Activated CD8-positive, alpha-beta memory T cell treated with anti-CD3 and anti-CD28 coated beads, Interleukin-2, amount 50 U/mL, for 1 hour (primary cell): ENCODE measurements around the gene GNG12.

Experiments
- DNase-seq: peaks from one replicate; pipeline ENCODE4 v3.0.0-alpha.2; 2020; ENCODE audit errors: extremely low read depth

Gene GNG12

DNA sequence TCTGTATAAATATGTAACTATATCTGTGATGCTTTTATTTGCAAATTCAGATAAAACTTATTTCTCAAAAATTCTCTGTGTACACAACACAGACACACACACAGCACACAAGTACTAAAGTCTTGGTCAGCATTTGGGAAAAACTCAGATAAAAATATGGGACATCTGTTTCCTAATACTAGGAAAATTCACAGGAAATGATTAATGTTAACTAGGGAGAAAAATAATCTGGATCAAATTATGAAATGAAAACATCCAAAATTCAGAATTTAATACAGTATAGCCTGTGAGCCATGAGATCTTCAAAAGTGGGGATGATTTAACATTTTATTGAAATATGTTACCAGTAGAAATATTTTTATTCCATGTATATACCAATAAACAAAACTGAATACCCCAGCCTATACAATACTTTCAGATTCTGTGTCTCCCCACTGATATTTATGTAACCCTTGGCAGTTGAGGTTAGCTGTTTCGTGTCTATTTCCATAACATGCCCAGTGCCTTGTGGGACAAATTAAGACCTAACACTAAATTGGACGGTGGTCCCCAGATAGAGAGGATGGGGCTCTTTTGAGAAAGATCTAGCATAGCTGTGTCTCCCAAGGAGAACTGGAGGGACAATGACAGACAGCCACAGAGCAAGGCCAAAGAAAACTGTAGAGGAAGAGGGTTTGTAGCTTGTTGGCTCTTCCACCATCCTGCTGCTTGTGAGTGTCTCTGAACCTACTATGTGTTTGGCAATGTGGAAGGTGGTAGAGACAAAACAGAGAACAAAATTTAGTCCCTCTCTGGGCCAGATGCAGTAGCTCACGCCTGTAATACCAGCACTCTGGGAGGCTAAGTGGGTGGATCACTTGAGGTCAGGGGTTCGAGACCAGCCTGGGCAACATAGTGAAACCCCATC, 47.2 kb downstream of the GNG12 start:
- DNase-seq: no peak

DNA sequence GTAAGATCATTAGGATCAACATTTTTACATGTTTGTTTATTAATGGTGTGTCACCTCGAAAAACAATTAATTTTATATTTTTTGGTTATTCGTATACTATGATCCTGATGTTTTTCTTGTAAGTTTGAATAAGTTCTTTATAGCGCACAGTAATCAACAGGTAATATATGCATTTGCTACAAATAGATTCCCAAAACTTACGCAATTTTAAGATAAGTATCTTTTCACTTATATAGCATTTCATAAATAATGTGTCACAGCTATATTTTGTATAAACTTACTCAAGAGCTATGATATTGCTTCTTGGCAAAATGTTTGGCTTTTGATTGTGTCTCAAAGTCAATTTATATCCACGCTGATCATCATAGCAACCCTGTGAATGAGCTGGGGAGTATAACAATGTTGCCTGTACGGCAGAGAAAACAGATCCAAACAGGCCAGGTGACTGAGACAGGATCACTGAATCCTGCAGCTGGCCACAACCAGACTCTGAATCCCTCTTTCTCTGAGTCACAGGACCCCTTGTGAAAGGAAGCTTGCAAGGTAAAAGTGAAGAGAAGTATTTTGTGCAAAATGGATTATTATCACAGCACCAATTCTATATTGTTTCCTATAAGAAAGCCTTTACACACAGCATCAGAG, 48.6 kb downstream of the GNG12 start:
- no peak for DNase-seq

DNA sequence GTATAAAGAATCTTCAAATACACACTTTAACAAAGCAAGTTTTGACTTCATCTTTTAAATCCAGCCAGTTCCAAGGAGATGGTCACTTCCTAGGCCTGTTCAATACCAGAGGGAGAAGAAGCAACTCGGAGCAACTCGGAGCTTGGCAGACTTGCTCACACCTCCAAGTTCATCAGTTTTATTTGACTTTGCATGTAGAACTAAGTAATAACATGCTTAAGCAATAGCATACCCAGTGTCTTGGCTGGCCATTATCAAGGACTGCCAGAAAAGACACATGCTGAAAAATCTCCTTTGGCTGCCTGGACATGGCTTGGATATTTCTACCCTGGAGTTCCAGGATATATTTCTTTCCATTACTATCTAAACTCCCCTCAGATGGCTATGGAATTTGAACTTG, 52.6 kb downstream of the GNG12 start:
- DNase-seq: no peak

DNA sequence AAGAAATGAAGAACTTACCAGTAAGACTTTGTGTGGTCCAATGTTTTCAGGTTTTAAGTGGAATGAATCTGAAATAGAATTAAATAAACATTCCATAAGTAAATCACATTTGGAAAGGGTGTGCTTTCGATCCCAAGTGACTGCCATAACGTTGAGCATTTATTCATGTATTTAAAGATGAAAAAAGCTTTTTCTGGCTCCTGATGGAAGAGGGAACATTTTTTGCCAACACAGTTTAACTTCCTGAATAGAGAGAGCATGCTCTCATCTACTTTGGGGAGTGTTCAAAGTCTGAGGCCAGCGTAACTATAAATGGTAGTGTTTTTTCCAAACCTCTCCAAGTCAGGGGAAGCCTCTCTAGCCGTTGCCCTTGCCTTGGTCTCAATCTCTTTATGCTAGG, 55.8 kb downstream of the GNG12 start:
- DNase-seq: no peak

DNA sequence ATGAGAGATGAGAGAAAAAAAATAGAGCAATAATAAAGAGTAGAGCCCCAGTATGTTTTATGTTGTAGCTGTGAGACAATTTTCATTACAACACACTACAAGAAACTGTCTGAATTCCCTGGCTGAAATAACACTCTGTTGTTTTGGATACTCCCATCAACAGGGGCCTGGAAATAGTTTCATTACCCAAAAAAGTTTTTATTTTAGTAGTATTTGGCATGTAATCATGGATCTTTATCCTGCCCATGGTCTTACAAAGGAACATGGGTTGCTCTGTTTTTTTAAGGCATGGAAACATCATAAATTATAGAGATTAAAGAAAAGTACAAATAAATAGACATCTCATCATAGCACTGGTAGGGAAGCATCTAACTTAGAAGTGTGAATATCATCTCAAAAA, 56.3 kb downstream of the GNG12 start:
- no peak for DNase-seq

DNA sequence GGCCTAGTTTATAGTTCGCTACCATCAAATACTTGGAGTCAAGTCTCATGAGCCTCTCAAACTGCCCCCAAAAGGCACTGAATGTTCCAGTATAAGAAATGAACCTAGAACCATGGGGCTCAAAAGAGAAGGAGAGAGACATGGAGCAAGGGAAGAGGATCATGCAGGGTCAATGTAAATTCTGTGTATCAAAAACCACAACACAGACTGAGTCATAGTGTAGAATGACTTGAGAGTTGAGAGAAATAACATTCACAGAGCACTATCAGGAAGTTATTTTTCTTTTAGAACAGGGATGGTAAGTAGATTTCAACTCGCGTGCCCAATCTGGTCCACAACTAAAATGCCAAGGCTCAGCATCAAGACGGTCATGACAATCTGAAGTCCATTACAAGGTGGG, 59.8 kb downstream of the GNG12 start:
- no peak for DNase-seq

DNA sequence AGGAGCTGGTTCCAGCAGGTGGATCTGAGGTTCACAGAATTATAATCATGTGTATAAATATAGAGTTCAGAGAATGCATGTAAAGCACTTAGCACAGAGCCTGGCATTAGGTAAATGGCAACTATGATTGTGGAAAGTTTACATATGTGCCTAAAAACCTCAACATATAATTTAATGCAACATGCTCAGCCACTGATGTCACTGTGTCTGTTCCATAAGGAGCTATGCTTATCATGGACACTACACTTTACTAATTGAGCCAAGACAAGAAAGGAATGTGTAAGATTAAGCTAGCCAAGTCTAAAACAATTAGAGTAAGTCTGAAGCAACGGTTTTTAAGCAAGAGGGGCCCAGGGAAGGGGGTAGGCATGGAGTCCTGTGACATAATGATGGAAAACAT, 61.5 kb downstream of the GNG12 start:
- no peak for DNase-seq

DNA sequence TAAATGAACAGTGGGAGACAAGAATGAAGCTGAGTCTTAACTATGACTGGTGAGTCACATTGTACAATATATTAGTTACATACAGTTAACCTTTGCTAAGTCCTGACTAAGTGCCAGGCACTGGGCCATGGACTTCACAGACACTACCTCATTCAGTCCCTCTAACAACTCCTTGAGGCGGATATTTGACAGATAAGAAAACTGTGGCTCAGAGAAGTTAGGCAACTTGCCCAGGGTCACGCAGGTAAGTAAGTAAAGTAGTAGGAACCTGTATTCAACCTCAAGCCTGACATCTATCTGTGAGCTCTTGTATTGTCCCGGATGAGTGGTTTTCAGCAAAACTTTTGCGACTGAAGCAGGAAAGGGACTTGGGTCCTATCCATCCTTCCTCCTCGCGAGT, 62.1 kb downstream of the GNG12 start:
- no peak for DNase-seq

DNA sequence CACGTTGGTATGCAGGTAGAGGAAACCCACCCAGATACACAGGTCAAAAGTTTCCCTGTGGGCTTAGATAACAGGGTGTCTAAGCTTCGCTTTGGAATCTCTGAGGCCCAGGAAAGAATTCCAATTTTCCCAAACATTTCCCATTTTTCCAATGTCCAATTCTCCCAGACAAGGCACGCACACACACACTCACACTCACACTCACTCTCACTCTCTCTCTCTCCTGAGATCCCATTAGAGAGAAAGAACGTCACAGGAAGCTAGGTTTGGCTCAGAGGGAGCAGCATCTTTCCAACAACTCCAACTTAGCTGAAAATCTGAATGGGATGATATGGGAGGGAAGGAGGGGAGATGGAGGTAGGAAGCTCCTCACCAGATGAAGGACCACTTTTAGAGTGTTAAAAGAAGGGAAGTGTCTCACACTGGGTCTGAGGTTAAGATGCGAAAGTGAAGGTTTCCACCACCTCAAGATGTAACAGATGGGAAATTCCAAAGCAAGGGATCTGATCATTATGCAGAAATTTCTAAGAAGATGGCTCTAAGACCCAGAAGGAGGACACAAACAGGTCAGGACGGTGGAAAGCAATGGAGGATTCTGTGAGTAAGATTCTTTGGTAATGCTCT, 63.5 kb downstream of the GNG12 start:
- no peak for DNase-seq

DNA sequence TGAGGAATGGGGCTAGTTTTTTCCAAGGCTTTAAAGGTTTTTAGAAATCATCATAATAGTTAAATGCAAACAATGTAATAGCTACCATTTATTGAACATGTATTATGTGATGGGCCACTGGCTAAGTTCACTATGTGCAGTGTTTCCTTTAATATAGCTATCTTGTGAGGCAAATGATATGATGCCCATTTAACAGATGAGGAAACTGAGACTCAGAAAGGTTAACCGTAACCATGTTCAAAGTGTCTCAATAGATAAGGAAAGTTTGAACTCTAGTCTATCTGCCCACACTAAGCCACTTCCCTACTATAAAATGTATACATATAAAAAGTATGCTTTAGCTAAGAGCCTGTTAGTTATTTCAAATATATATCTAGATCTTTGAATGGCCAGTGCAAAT, 64.8 kb downstream of the GNG12 start:
- DNase-seq: no peak

DNA sequence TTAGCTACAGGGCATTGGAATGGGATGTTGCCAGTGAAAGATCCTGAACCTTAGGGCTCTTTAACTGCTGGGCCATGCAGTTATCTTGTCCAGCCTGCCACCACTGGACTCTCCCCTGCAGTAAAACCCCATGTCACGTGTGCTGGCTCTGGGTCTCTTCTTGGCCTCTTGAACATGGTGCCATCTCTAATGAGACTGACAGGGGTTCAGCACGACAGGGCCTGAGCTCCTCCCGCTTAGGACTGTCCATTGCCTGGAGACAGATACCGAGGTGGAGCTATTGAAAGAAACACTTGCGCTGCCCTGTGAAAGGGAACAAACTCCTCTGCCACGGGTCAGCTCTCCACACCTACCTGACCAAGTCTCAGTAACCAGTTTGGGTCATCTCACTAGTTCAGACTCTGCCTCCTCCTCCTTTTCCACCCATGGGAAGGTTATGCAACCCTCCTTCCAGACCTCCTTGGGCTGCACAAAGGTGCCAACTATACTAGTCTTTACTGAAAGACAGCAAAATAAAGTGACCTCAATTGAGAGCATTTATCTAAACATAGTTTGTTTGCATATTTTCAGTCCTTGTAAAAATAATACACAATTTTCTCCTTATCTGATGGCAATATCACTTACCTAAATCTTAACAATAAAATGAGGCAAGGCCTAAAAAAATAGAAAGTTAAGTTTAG, 66.0 kb downstream of the GNG12 start:
- no peak for DNase-seq

DNA sequence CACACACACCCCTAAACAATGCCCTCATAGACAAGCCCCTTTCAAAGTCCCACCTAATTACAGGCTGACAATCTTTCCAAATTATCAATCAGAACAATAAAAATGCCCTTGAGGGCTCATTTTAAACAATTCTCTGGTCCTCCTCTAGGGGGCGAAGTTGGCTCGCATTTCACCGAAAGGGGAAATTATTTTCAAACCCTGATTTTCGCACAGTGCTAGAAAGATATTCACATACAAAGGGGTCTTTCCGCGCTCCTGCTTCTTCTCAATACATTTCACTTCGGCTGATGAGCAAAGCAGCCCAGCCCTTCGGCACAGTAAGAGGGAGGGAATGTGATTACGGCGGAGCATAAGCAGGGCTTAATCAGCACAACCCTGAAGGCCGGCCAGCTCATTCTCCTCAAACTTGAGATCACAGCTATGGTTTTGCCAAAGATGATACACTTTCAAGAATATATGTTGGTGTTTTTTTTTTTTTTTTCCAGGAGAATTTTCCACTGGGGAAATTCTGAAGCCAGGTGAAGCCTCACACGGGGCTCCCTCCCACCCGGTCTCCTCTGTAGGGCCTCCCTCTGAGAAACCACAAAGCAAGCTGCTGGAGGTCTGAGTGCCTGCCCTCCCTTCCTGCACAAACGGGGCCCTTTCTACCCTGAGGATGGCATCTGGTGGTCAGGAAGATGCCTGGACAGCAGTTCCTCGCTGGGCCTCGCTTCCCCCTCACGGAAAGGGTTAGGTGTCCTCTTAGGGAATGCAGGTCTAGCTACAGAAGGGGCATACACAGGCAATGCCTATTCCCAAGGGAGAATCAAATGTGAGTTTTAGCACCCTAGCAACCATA, 66.9 kb downstream of the GNG12 start:
- DNase-seq: no peak

DNA sequence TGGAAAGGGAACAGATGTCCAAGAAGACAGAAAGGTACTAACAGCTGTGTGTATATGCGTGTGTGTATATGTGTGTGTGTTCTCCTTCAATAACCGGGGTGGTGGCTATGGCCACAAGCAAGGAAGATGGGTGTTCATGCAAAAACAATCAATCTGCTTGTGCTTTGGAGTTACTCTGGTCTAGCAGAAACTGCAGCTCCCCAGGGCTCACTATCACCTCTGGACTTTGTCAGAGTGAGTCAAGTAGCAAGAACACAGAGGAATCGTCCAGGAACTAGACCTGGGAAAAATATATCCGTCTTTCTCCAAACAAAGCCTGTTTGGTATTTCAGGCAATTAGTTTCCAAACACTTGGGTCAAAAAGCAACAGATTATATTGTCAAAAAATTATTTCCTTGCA, 68.6 kb downstream of the GNG12 start:
- no peak for DNase-seq

DNA sequence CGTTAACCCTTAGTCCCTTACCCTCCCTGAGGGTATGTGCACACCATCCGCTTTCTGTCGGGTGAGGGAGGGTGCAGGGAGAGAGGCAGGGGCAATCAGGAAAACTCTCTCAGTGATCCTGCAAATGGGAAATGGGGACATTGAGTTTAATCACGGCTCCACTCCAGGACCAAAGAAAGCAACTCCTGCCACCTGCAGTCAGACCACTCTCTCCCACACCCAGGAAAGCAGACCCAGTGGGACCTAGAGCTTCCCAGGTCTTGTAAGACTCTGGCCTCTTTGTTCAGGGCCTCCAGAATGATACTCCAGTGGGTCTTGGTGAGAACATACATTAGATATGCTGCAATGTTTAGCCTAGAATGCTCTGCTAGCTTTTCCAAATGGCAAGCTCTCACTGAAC, 71.5 kb downstream of the GNG12 start:
- no peak for DNase-seq

DNA sequence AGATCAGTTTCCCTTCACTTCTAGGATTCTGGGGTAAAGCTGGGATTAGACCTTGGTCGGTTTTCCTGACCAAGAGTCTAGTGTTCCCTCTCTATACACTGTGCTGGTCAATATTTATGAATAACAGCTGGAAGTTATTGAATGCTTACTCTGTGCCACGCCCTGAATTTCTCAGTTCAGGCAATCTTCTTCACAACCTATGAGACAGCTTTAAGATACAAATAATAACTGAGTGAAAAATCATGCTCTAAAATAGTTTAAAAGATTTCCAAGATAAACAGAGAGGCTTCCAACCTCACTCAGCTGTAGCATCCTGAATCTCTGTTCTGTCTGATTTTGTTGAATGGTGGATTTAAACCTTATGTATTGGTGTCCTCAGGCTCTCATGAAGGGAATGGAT, 72.2 kb downstream of the GNG12 start:
- no peak for DNase-seq

DNA sequence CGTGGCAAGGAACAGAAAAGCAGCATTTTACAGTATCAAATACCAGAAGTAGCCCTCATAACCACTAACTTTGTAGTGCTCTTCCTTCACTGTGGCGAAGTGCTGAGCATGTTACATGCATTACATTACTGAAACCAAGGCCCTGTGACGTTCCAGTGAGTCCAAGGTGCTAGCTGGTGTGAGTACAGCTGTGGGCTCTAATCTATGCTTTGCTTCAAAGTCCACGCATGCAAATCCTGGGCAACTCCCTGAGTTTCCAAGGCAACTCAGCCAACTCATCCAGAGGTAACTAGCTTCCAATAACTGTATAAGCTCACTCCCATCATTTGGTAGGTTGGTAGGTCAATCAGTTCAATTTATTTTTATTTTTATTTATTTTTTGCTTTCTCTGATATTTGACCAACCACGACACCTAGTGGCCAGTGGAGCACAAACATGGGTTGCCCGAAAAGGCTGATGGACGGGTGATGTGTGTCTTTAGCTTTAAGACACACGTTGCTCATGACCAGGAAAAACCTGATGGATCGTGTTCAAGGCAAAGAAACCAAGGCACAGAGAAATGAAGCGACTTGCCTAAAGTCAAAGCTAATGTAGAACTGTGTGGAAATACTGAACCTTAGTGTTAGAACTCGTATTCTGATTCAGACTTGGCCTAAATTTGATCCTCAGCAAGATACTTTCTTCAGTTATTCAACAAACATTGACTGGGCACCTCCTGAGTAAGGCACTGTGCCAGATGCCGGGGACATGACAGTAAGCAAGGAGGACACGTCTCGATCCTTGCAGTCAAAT, 73.0 kb downstream of the GNG12 start:
- peak; percentile 13 for DNase-seq

DNA sequence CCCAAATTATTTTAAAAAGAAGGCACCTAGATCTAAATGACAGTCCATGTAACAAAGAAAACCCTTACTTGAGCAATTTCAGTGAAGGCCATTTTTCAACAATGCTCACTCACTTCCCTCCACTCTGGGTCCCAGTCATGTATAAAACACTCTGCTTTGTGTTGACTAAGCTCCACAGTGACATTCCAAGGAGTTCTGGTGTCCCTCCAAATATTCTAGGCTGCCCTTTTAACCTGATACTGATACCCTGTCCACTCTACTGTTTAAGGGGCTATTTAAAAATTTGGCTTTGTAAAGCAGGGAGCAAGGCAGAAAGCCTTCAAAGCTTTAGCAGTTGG, 73.6 kb downstream of the GNG12 start:
- DNase-seq: no peak

DNA sequence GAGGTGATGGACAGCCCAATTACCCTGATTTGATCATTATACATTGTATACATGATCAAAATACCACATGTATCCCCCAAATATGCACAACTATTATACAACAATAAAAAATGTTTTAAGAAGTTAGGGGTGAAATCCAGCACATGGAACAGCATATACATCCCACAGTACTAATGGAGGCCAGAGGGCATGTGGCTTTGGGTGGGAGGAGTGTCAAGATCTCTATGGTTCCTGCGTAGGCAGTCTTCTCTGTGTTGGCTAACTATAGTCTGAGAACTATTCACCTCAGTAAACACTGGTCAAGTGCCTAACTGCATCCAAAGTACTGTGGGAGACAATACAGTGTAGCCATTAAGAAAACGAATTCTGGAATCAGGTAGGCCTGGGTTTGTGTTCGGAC, 74.2 kb downstream of the GNG12 start:
- DNase-seq: no peak

DNA sequence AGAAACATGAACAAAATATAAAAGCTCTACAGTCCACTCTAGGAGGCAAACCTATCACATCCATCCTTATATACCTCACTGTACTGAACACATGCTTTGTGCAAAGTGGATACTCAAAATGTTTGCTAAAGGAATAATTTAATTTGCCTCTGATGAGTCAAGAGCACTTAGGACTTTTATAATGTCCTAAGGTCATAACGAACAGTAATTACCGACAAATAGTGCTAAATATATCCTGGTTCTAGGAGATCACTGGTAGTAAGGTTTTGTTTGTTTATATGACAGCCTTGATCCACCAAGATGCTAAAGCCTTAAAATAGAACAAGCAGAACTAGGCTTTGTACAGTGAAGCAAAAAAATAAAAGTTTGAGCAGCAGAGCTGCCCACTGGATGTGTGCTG, 77.6 kb downstream of the GNG12 start:
- DNase-seq: no peak

DNA sequence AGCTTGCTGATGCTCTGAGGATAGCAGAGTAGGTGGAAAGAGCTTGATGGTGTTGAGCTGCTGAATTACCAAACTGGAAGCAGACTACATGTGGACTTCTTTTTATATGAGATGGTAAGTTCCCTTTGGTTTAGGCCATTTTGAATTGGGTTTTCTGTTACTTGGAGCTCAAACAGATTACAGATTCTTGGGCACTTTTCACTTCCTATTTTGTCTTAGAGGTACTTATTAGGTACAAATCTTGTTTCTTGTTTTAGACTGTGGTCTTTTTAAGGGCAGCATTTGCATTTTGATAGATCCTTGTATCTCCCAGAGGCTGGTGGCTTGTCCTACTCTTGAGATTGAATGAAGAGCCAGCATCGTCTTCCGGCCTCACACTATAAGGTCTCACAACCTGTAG, 78.1 kb downstream of the GNG12 start:
- no peak for DNase-seq

DNA sequence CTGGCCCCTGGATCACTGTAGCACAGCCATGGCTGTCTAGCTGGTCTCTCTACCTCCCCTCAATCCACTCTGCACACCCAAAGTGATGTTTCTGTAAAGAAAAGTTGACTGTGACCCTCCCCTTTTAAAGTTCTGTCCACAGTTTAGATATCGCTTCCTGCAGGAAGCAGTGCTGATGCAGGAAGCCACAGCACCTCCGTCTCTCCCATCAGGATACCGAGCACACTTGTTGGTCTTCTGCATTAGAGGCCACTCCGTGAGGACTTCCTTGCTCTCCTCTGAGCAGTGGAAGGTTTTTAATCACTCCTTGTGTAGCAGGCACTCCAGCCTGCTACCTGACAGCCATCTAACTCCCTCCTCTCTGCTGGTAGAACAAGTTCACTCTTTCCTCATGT, 78.7 kb downstream of the GNG12 start:
- DNase-seq: no peak
